Adrenal gland (tissue), 12 donors: ENCODE measurements around the gene ZNF256. TPM values are rescaled to one million over a fixed set of nuclear protein-coding genes. Genes with fewer than 3 reads are reported as not detected.

Source experiments
- DNase-seq, 7 donors: peaks; one replicate each; pipeline ENCODE4 v3.0.0-alpha.2; 2019 to 2020
- H3K27ac ChIP-seq, 5 donors: fragments of 200-600 bp; sonication (generic) in 4 of 5; 1 replicate in 3 of 5; 2 replicates in 2 of 5; pipeline versions ENCODE4 v1.5.1 to v1.8.0; 2016 to 2020; ENCODE audit warnings: mild to moderate bottlenecking in 1 of 5
- H3K27me3 ChIP-seq: fragments of 200-600 bp; 2 replicates; pipeline ENCODE4 v1.8.0; 2021
- H3K36me3 ChIP-seq, 2 donors: fragments of 200-600 bp; replicated peaks in 1 of 2; 1 replicate in 1 of 2; 2 replicates in 1 of 2; pipeline versions ENCODE4 v1.5.1 to v1.8.0; 2018 to 2022
- H3K4me1 ChIP-seq, 2 donors: fragments of 200-600 bp; replicated peaks in 1 of 2; 1 replicate in 1 of 2; 2 replicates in 1 of 2; pipeline versions ENCODE4 v1.5.1 to v1.8.0; 2018 to 2021
- H3K4me3 ChIP-seq, 4 donors: fragments of 200-600 bp; sonication (generic) in 3 of 4; one replicate each; pipeline ENCODE4 v1.5.1; 2016 to 2018
- H3K9me3 ChIP-seq, 3 donors: fragments of 200-600 bp; sonication (generic) in 1 of 3; replicated peaks in 1 of 3; 1 replicate in 2 of 3; 2 replicates in 1 of 3; pipeline versions ENCODE4 v1.5.1 to v1.8.0; 2016 to 2021
- POLR2A ChIP-seq, 2 donors: fragments of 450-650 bp; IDR thresholded peaks; one replicate each; pipeline ENCODE4 v1.6.1; 2017; ENCODE audit warnings: antibody characterized with exemption in 2 of 2, mild to moderate bottlenecking in 2 of 2, moderate library complexity in 1 of 2
- WGBS, 4 donors: extraction: QIAGEN DNeasy Blood & Tissue Kit in 2 of 4; methylation state at CpG; one replicate each; pipeline versions ENCODE4 v1.1.5 to v1.1.7; 2013 to 2017; 5-methylcytosine and 5-hydroxymethylcytosine counted together
- intact Hi-C, 2 donors: fragments of 100-400 bp; cut with DNase I; formaldehyde crosslinking; loops; one replicate each; pipeline versions ENCODE4 v1.14.1 to v1.15.0; 2022 to 2023
- polyA plus RNA-seq, 3 donors: library from polyadenylated mRNA; stranded (reverse); fragments of 200-250 nt in 2 of 3; fragments of 350-450 nt in 1 of 3; fragmentation: Illumina TruSeq in 1 of 3; extraction: RNeasy Lipid Tissue Mini Kit (QIAGEN cat#74804) in 1 of 3; gene quantifications; one replicate each; pipeline ENCODE4 v1.2.3, GENCODE V29; 2013 to 2014
- total RNA-seq, 9 donors: library from RNA; depleted of rRNA in 4 of 9; stranded (reverse); fragments of >200 nt in 4 of 9; fragments of 120-200 nt in 1 of 9; fragmentation: NEBNext Ultra II Directional in 1 of 9; extraction: Animal tissue kit (Norgen Biotek cat#: 25700) in 1 of 9; gene quantifications; one replicate each; pipeline versions ENCODE4 v1.1.0 to v1.2.4, GENCODE V29; 2013 to 2023
- TF ChIP-seq, protein P1 (sequence below), 6 experiments: fragments of 450-650 bp in 4 of 6; fragments of 200-600 bp in 2 of 6; sonication (generic) in 1 of 6; IDR thresholded peaks; 1 replicate in 5 of 6; 2 replicates in 1 of 6; pipeline versions ENCODE4 v1.5.1 to v1.8.0; 2016 to 2021; ENCODE audit warnings: antibody characterized with exemption in 6 of 6, mild to moderate bottlenecking in 2 of 6, moderate library complexity in 1 of 6
- donor health status: healthy with polysubstance abuse.
- donor health status: Bipolar disorder and iron deficiency.
- donor health status: DM: yes; HTN: yes; CAD: no.
- donor health status: DM: no; HTN: no; CAD: no.
- donor health status: DM: no; HTN: no; CAD: no.
- donor health status: DM: yes; HTN: yes; CAD: no.

ZNF256 gene
- total and polyA plus RNA-seq, 12 donors, result 2.4 to 6.6 (median 5.3) TPM

DNA sequence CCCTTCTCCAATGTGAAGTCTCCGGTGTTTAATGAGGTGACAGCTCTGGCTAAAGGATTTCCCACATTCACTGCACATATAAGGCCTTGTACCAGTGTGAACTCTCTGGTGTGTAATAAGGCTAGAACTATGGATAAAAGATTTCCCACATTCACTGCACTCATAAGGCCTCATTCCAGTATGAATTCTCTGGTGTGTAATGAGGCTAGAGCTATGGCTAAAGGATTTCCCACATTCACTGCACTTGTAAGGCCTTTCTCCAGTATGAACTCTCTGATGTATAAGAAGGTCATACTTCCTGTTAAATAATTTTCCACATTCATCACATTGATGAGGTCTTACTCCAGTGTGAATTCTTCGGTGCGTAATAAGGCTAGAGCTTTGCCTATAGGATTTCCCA is 5.9 kb downstream of the ZNF256 start:
- TF ChIP-seq POLR2A (IDR thresholded peaks at IDR 0.05), result no peak
- TF ChIP-seq, protein P1, sequence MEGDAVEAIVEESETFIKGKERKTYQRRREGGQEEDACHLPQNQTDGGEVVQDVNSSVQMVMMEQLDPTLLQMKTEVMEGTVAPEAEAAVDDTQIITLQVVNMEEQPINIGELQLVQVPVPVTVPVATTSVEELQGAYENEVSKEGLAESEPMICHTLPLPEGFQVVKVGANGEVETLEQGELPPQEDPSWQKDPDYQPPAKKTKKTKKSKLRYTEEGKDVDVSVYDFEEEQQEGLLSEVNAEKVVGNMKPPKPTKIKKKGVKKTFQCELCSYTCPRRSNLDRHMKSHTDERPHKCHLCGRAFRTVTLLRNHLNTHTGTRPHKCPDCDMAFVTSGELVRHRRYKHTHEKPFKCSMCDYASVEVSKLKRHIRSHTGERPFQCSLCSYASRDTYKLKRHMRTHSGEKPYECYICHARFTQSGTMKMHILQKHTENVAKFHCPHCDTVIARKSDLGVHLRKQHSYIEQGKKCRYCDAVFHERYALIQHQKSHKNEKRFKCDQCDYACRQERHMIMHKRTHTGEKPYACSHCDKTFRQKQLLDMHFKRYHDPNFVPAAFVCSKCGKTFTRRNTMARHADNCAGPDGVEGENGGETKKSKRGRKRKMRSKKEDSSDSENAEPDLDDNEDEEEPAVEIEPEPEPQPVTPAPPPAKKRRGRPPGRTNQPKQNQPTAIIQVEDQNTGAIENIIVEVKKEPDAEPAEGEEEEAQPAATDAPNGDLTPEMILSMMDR (IDR thresholded peaks at IDR 0.05), result no peak
- Histone ChIP-seq H3K9me3 (peaks cover 0 to 34% (median 0%) of the 10 kb centered on the region in 3 donors), H3K4me1 (peaks cover 4 to 5% of the 10 kb centered on the region in 2 donors), H3K36me3 (peaks cover 0 to 20% of the 10 kb centered on the region in 2 donors), H3K27me3 (no peaks in the 10 kb centered on the region), H3K27ac (no peak overlapping the region), H3K4me3 (no peak overlapping the region)
- DNase-seq, result no peak
- intact Hi-C loops, result no loop called here
- 94 to 100% (median 97%) methylated on average over 3 of the region's 3 CpGs for WGBS, 4 donors

DNA sequence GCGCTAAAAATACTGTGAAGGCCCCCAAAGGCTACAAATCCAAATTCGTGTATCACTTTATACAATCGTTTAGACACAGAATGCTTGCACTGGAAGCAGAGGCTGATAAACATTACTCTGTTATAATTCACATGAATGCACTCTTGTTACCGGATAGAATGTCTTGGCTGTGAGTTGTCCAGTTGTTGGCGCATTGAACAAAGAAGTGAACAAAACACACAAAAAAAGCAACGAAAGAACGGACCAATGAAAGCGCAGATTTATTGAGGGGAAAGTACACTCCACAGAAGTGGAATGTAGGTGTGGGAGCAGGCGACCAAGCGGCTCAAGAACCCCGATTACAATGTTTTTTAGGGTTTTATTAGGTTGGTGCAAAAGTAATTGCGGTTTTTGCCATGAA is 11.8 kb downstream of the ZNF256 start:
- Histone ChIP-seq H3K27ac (no peak overlapping the region), H3K27me3 (no peaks in the 10 kb centered on the region), H3K4me3 (peak overlapping the region in 1 of 4 donors; percentile 72), H3K4me1 (peaks cover 0 to 4% of the 10 kb centered on the region in 2 donors), H3K36me3 (no peaks in the 10 kb centered on the region), H3K9me3 (peaks cover 0 to 18% (median 0%) of the 10 kb centered on the region in 3 donors)
- intact Hi-C loops, result no loop called here
- DNase-seq, result no peak
- WGBS, 4 donors, result 85 to 89% (median 87%) methylated on average over 12 of the region's 12 CpGs
- no peak for TF ChIP-seq POLR2A (IDR thresholded peaks at IDR 0.05)
- TF ChIP-seq, protein P1 (IDR thresholded peaks at IDR 0.05), result no peak

DNA sequence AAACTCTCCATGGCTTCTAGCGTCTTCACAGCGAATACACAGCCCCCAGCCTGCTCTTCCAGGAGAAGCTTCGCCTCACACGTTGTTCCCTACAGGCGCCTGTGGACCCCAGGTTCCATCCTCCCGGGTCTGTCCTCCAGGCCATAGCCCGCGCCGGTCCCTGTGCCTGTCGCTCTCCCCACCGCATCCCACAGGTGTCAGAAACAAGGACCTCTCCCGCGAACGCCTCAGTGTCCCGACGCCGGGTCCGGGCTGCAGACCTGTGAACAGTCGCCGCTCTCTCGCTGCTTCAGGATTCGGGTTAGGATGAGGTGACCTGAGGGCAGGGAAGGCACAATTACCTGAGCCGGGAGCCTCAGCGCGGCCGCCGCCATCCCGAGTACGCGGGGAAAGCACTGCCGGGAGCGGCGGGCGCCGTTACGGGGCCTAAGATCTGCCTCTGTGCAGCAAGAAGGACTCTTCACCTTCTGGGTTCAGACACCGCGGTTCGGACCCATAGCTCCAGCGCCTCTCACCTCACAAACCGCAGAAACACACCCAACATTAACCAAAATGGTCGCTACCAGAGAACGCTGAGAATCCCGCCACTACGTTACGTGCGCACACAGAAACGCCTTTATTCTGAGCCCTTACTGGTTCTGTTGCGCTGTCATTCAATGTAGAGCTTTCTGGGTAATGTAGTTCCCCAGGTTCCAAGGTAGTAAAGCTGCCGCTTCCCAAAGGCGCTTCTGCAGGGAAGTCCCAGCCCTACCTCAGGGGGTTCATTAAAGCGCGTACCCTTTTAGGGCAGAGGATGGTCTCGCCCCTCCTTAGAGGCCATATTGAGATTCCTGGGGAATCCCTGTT is 12.5 kb downstream of the ZNF256 start, which contains the start of gene ZNF418:
ZNF418 (minus strand) TSS at position 583 of the 846 bp plus-strand sequence. CDS start 1,580 bp downstream, outside the sequence.
- Histone ChIP-seq H3K9me3 (peaks cover 0 to 18% (median 0%) of the 10 kb centered on the region in 3 donors), H3K27me3 (no peaks in the 10 kb centered on the region), H3K36me3 (no peaks in the 10 kb centered on the region), H3K4me1 (peaks cover 0 to 4% of the 10 kb centered on the region in 2 donors), H3K27ac (peak within 1 kb of the TSS in 2 of 5 donors; percentile 48 to 77), H3K4me3 (peak within 1 kb of the TSS; percentile 49 to 72 (median 62))
- TF ChIP-seq, protein P1 (IDR thresholded peaks at IDR 0.05), result no peak
- TF ChIP-seq POLR2A (IDR thresholded peaks at IDR 0.05), result no peak
- DNase-seq, result peak; percentile 56 to 85 (median 65)
- WGBS, 4 donors, result 3 to 10% (median 5%) methylated on average over 13 to 54 of the region's 54 CpGs
- intact Hi-C loops, result no loop called here

DNA sequence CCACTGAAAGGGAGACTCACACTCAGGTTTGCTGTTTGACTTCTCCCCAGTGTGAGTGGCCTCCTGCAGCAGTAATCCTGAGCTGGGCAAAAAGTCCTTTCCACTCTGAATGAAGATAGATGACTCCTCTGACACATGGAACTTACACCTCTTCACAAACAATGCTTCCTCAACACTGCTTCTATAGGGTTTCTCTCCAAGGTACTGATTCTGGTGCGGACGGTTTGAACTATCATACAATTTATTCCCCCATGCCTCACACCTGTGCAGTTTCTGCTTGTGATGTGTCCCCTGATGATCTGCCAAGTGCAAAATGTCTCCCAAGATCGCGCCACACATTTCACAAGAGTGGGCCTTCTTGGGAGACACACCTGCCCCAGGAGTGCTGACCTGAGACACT is 19.9 kb downstream of the ZNF256 start:
- Histone ChIP-seq H3K27me3 (no peaks in the 10 kb centered on the region), H3K9me3 (peaks cover 0 to 29% (median 0%) of the 10 kb centered on the region in 3 donors), H3K27ac (no peak overlapping the region), H3K36me3 (peaks cover 0 to 8% of the 10 kb centered on the region in 2 donors), H3K4me1 (no peaks in the 10 kb centered on the region), H3K4me3 (no peak overlapping the region)
- TF ChIP-seq, protein P1 (IDR thresholded peaks at IDR 0.05), result no peak
- intact Hi-C loops, result no loop called here
- DNase-seq, result no peak
- 97 to 98% (median 97%) methylated on average over 4 of the region's 4 CpGs for WGBS, 4 donors
